IMR-90 (cell line): ENCODE data around the gene BMX.

Source experiments
- BHLHE40 ChIP-seq: fragments of 150-350 bp; IDR thresholded peaks from 2 replicates; pipeline ENCODE4 v1.6.1; 2016; ENCODE audit warnings: mild to moderate bottlenecking, low read depth, low read length
- CEBPB ChIP-seq: IDR thresholded peaks from 2 replicates; pipeline ENCODE4 v1.6.1; 2012; ENCODE audit warnings: low read depth, low read length, improper control_type of control experiment
- MAFK ChIP-seq: IDR thresholded peaks from 2 replicates; pipeline ENCODE4 v1.6.1; 2012; ENCODE audit warnings: low read depth, low read length, improper control_type of control experiment
- MXI1 ChIP-seq: IDR thresholded peaks from 2 replicates; pipeline ENCODE4 v1.6.1; 2012; ENCODE audit warnings: low read depth, mild to moderate bottlenecking, low read length, moderate library complexity, borderline replicate concordance
- POLR2A ChIP-seq: IDR thresholded peaks from 2 replicates; pipeline ENCODE4 v1.6.1; 2012; ENCODE audit warnings: mild to moderate bottlenecking, low read depth, low read length
- RFX5 ChIP-seq: IDR thresholded peaks from 2 replicates; pipeline ENCODE4 v1.8.0; 2012; ENCODE audit warnings: low read depth, mild to moderate bottlenecking, low read length, moderate library complexity
- TF ChIP-seq, protein P1 (sequence below): conservative IDR thresholded peaks from 2 replicates; pipeline ENCODE4 v1.5.1; 2012; ENCODE audit warnings: mild to moderate bottlenecking, low read depth, low read length, improper control_type of control experiment
- TF ChIP-seq, protein P2 (sequence below): fragments of 150-350 bp; IDR thresholded peaks from 2 replicates; pipeline ENCODE4 v1.6.1; 2017; ENCODE audit warnings: mild to moderate bottlenecking, antibody characterized with exemption, low read length, low read depth

DNA sequence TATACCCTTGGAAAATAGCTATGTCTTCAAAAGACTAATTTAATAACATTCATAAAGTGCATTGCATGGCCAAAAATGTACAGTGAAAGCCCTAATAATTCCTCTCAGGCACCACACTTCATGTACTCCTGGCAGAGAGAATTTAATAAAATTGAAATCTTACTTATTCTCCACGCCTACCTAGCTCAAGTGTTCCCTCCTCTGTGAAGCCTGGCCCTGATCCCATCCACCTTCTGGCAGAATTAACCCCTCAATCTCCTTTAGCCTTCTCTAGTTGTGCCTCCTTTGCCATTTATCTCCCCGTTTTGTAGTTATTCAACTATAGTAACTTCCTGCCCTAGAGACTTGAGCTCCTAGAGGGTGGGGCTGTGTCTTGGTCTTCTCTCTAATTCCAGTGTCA, 73.4 kb downstream of the BMX start:
- TF ChIP-seq, protein P1, sequence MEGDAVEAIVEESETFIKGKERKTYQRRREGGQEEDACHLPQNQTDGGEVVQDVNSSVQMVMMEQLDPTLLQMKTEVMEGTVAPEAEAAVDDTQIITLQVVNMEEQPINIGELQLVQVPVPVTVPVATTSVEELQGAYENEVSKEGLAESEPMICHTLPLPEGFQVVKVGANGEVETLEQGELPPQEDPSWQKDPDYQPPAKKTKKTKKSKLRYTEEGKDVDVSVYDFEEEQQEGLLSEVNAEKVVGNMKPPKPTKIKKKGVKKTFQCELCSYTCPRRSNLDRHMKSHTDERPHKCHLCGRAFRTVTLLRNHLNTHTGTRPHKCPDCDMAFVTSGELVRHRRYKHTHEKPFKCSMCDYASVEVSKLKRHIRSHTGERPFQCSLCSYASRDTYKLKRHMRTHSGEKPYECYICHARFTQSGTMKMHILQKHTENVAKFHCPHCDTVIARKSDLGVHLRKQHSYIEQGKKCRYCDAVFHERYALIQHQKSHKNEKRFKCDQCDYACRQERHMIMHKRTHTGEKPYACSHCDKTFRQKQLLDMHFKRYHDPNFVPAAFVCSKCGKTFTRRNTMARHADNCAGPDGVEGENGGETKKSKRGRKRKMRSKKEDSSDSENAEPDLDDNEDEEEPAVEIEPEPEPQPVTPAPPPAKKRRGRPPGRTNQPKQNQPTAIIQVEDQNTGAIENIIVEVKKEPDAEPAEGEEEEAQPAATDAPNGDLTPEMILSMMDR = no peak
- TF ChIP-seq MAFK (no peak), CEBPB (no peak), POLR2A (no peak), RFX5 (no peak), MXI1 (no peak), BHLHE40 (no peak)
- TF ChIP-seq, protein P2, sequence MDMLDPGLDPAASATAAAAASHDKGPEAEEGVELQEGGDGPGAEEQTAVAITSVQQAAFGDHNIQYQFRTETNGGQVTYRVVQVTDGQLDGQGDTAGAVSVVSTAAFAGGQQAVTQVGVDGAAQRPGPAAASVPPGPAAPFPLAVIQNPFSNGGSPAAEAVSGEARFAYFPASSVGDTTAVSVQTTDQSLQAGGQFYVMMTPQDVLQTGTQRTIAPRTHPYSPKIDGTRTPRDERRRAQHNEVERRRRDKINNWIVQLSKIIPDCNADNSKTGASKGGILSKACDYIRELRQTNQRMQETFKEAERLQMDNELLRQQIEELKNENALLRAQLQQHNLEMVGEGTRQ = no peak
